ENCODE results near the gene RBM4B. TPM values are rescaled to one million over a fixed set of nuclear protein-coding genes. Genes with fewer than 3 reads are reported as not detected.

Gene RBM4B
- total and polyA plus RNA-seq, 2 of the 13 experiments (the other 11 are each of a cell fraction or from before 2014, with no cell fraction given) = 25.8 to 32.4 TPM

- TF ChIP-seq ZBTB14 (CRISPR knock-in tag; IDR thresholded peaks at IDR 0.05) (peak; percentile 97), ZFX (CRISPR knock-in tag; IDR thresholded peaks at IDR 0.05; ENCODE audit: low read depth) (peak; percentile 76; the same call in 1 of the 2 replicates), SIX4 (CRISPR knock-in tag; IDR thresholded peaks at IDR 0.05) (0 out of 2 replicates have a peak, but pooled peaks have one; percentile 1), FLYWCH1 (CRISPR knock-in tag; IDR thresholded peaks at IDR 0.05) (no peak), ARHGAP35 (CRISPR knock-in tag; IDR thresholded peaks at IDR 0.05; ENCODE audit: borderline replicate concordance) (no peak; the same call in 1 of the 2 replicates), TCF7L2 (IDR thresholded peaks at IDR 0.05; ENCODE audit: low read depth, low read length) (no peak), NKX3-1 (CRISPR knock-in tag; IDR thresholded peaks at IDR 0.05) (peak; percentile 86), ZNF263 (CRISPR knock-in tag; IDR thresholded peaks at IDR 0.05) (peak; percentile 51; the same call in 1 of the 2 replicates), EEA1 (CRISPR knock-in tag; IDR thresholded peaks at IDR 0.05; ENCODE audit: borderline replicate concordance) (no peak), ZNF772 (CRISPR knock-in tag; IDR thresholded peaks at IDR 0.05) (peak; percentile 9; the same call in 1 of the 2 replicates), ZNF788 (CRISPR knock-in tag; IDR thresholded peaks at IDR 0.05; ENCODE audit: borderline replicate concordance) (peak; percentile 35; the same call in 1 of the 2 replicates), ZBTB34 (CRISPR knock-in tag; IDR thresholded peaks at IDR 0.05) (peak; percentile 76; the same call in 1 of the 2 replicates), CC2D1A (CRISPR knock-in tag; IDR thresholded peaks at IDR 0.05) (0 out of 2 replicates have a peak, but pooled peaks have one; percentile 51), ZNF766 (CRISPR knock-in tag; IDR thresholded peaks at IDR 0.05; ENCODE audit: borderline replicate concordance) (peak; percentile 71; the same call in 1 of the 2 replicates), POLR2A (IDR thresholded peaks at IDR 0.05; ENCODE audit: insufficient read depth in 1 of 2, low read depth in 2 of 2, low read length in 2 of 2) (peak; percentile 99), ZNF512B (CRISPR knock-in tag; IDR thresholded peaks at IDR 0.05; ENCODE audit: borderline replicate concordance) (no peak; the same call in 1 of the 2 replicates), SP2 (CRISPR knock-in tag; IDR thresholded peaks at IDR 0.05) (peak; percentile 91), MXI1 (IDR thresholded peaks at IDR 0.05; ENCODE audit: borderline replicate concordance, low read depth, low read length) (peak; percentile 65; the same call in 1 of the 3 replicates), MED13 (CRISPR knock-in tag; IDR thresholded peaks at IDR 0.05) (peak; percentile 41; the same call in 1 of the 2 replicates), PHF5A (CRISPR knock-in tag; IDR thresholded peaks at IDR 0.05; ENCODE audit: low read depth, unreplicated experiment) (no peak), ZNF331 (CRISPR knock-in tag; IDR thresholded peaks at IDR 0.05) (peak; percentile 33; the same call in 1 of the 2 replicates), NR2F6 (IDR thresholded peaks at IDR 0.05) (no peak), NR2F6 (CRISPR knock-in tag; IDR thresholded peaks at IDR 0.05) (no peak), HOXD1 (CRISPR knock-in tag; IDR thresholded peaks at IDR 0.05) (peak; percentile 78; the same call in 1 of the 2 replicates), ZBTB1 (CRISPR knock-in tag; IDR thresholded peaks at IDR 0.05; ENCODE audit: borderline replicate concordance) (no peak)
Measured at GRCh38 chr11:66616379-66617154, 61.1 kb downstream of the RBM4B start, which contains the start of gene RBM14 (continued).

Data from HepG2 (cell line).